Endothelial cell of umbilical vein (primary cell): ENCODE measurements around the gene DPF3. TPM values are rescaled to one million over a fixed set of nuclear protein-coding genes. Genes with fewer than 3 reads are reported as not detected.

Experiments used
- BruUV-seq: library from RNA; stranded (reverse); fragments of 400-500 nt; replicated peaks from 2 replicates; lab custom pipeline; 2021; lab: Mats Ljungman, UMichigan
- CTCF ChIA-PET: fragments of 300-600, 350-600 bp; sonication (Branson Sonifier 250); formaldehyde crosslinking; loops from one replicate; lab custom pipeline; 2021; ENCODE audit warnings: antibody characterized with exemption, inconsistent platforms; lab: Charles Lee
- POLR2A ChIA-PET: fragments of 300-600, 350-600 bp; sonication (Branson Sonifier 250); formaldehyde crosslinking; loops from one replicate; lab custom pipeline; 2021; ENCODE audit warnings: antibody characterized with exemption, inconsistent platforms; lab: Charles Lee
- DNase-seq: peaks from one replicate; pipeline ENCODE4 v3.0.0-alpha.2; 2011; ENCODE audit warnings: low read depth, low spot score
- FAIRE-seq: peaks from 2 replicates; lab custom pipeline; 2011; peaks lifted over from hg19 to GRCh38; lab: Jason Lieb, UNC
- H2AFZ ChIP-seq: 2 replicates; pipeline ENCODE4 v1.6.0; 2012; ENCODE audit warnings: low read depth, low read length, control low read depth, inconsistent platforms
- H3K27ac ChIP-seq: 2 replicates; pipeline ENCODE4 v1.5.1; 2011; ENCODE audit warnings: low read depth, mild to moderate bottlenecking, control low read depth, low read length, moderate library complexity; ENCODE audit not compliant: insufficient read depth
- H3K27me3 ChIP-seq, 2 experiments: 2 replicates each; pipeline versions ENCODE4 v1.6.0 to v1.6.1; 2011; ENCODE audit warnings: low read length in 2 of 2, mixed read lengths in 1 of 2; ENCODE audit not compliant: control insufficient read depth in 2 of 2, insufficient read depth in 2 of 2
- H3K36me3 ChIP-seq, 2 experiments: 2 replicates in 1 of 2; 3 replicates in 1 of 2; pipeline ENCODE4 v1.5.1; 2011; ENCODE audit warnings: low read length in 2 of 2, mild to moderate bottlenecking in 1 of 2, moderate library complexity in 1 of 2; ENCODE audit not compliant: control insufficient read depth in 2 of 2, insufficient read depth in 2 of 2; ENCODE audit errors: extremely low read depth in 1 of 2
- H3K4me1 ChIP-seq: 3 replicates; pipeline ENCODE4 v1.5.1; 2011; ENCODE audit warnings: mild to moderate bottlenecking, low read length; ENCODE audit not compliant: control insufficient read depth, insufficient read depth; ENCODE audit errors: extremely low read depth
- H3K4me2 ChIP-seq: 2 replicates; pipeline ENCODE4 v1.6.1; 2011; ENCODE audit warnings: low read length, control low read depth, mixed read lengths; ENCODE audit not compliant: insufficient read depth
- H3K4me3 ChIP-seq, 3 experiments: fragments of 200-600 bp in 1 of 3; sonication (generic), shearing (Covaris generic) in 1 of 3; replicated peaks in 1 of 3; 2 replicates each; pipeline ENCODE4 v1.5.1; 2011 to 2016; ENCODE audit warnings: control low read depth in 3 of 3, low read length in 3 of 3, mild to moderate bottlenecking in 2 of 3, inconsistent platforms in 1 of 3, low read depth in 1 of 3, moderate library complexity in 1 of 3; ENCODE audit not compliant: insufficient read depth in 1 of 3
- H3K79me2 ChIP-seq: 2 replicates; pipeline ENCODE4 v1.6.0; 2012; ENCODE audit warnings: low read length, inconsistent platforms; ENCODE audit not compliant: control insufficient read depth, insufficient read depth
- H3K9ac ChIP-seq: replicated peaks from 2 replicates; pipeline ENCODE3; 2011; ENCODE audit warnings: low read length, control low read depth; ENCODE audit not compliant: insufficient read depth; ENCODE audit errors: extremely low read depth
- H3K9me1 ChIP-seq: replicated peaks from 3 replicates; pipeline ENCODE4 v1.6.0; 2011; ENCODE audit warnings: mild to moderate bottlenecking, low read length; ENCODE audit not compliant: control insufficient read depth, insufficient read depth; ENCODE audit errors: extremely low read depth
- H3K9me3 ChIP-seq: replicated peaks from 2 replicates; pipeline ENCODE4 v1.5.1; 2012; ENCODE audit warnings: low read length, inconsistent platforms; ENCODE audit not compliant: control insufficient read depth, insufficient read depth
- H4K20me1 ChIP-seq: replicated peaks from 2 replicates; pipeline ENCODE3; 2011; ENCODE audit warnings: mild to moderate bottlenecking, low read length; ENCODE audit not compliant: control insufficient read depth, insufficient read depth; ENCODE audit errors: extremely low read depth
- CTCF ChIP-seq, 2 donors: IDR thresholded peaks; 1 replicate in 1 of 2; 2 replicates in 1 of 2; pipeline ENCODE4 v1.5.1; 2011; ENCODE audit warnings: low read length in 2 of 2, mild to moderate bottlenecking in 2 of 2, moderate library complexity in 2 of 2, control low read depth in 1 of 2, inconsistent platforms in 1 of 2, low read depth in 1 of 2; ENCODE audit not compliant: insufficient read depth in 1 of 2; ENCODE audit errors: extremely low read depth in 1 of 2
- EZH2 ChIP-seq: IDR thresholded peaks from 2 replicates; pipeline ENCODE4 v1.6.1; 2012; ENCODE audit warnings: borderline replicate concordance, low read depth, mild to moderate bottlenecking, moderate library complexity, low read length, inconsistent platforms; ENCODE audit not compliant: severe bottlenecking
- FOS ChIP-seq: IDR thresholded peaks from 2 replicates; pipeline ENCODE4 v1.6.1; 2011; ENCODE audit warnings: mild to moderate bottlenecking, low read length, moderate library complexity, borderline replicate concordance; ENCODE audit not compliant: insufficient read depth
- GATA2 ChIP-seq: IDR thresholded peaks from 2 replicates; pipeline ENCODE4 v1.7.0; 2011; ENCODE audit warnings: low read depth, mild to moderate bottlenecking, moderate library complexity, mixed read lengths, low read length; ENCODE audit not compliant: insufficient read length, insufficient read depth
- JUN ChIP-seq: IDR thresholded peaks from 2 replicates; pipeline ENCODE4 v1.6.1; 2011; ENCODE audit warnings: borderline replicate concordance, low read depth; ENCODE audit not compliant: insufficient read length, insufficient read depth
- MAX ChIP-seq: IDR thresholded peaks from 2 replicates; pipeline ENCODE4 v1.6.1; 2011; ENCODE audit not compliant: insufficient read depth, insufficient read length
- MYC ChIP-seq: IDR thresholded peaks from one replicate; pipeline ENCODE4 v1.6.1; 2011; ENCODE audit warnings: mild to moderate bottlenecking, low read depth, low read length
- POLR2A ChIP-seq: IDR thresholded peaks from 2 replicates; pipeline ENCODE4 v1.6.1; 2012; ENCODE audit warnings: low read depth, mild to moderate bottlenecking, control low read depth, low read length
- POLR2AphosphoS5 ChIP-seq: IDR thresholded peaks from 2 replicates; pipeline ENCODE4 v1.6.1; 2012; ENCODE audit warnings: low read depth, mild to moderate bottlenecking, control low read depth, low read length, moderate library complexity; ENCODE audit not compliant: insufficient read depth
- dilution Hi-C: fragments of 300-500 bp; cut with MboI; formaldehyde crosslinking; loops from one replicate; pipeline ENCODE4 v1.15.0; 2019; ENCODE audit warnings: low sequenced_read_pairs; ENCODE audit not compliant: extremely low pct_ligation_motif_present
- intact Hi-C: fragments of 100-400 bp; cut with micrococcal nuclease; formaldehyde crosslinking; loops from one replicate; pipeline ENCODE4 v1.10.0; 2022
- polyA plus RNA-seq, 4 experiments: library from polyadenylated mRNA; depleted of rRNA in 3 of 4; stranded (reverse) in 3 of 4; unstranded in 1 of 4; fragments of >200 nt; gene quantifications; 2 replicates each; pipeline versions ENCODE4 v1.2.1 to v1.2.3, GENCODE V29; 2011 to 2012; ENCODE audit warnings: missing spikeins in 1 of 4
- total RNA-seq: library from RNA; stranded (reverse); gene quantifications from 2 replicates; pipeline ENCODE4 v1.2.3, GENCODE V29; 2021

The DPF3 gene
- total and polyA plus RNA-seq, 2 donors (not counting 3 experiments of a cell fraction or from before 2014, with no cell fraction given), result 2.4 to 3.5 TPM

GRCh38 chr14:72589652-72590051 is 304.2 kb downstream of the DPF3 start:
- Histone ChIP-seq H3K79me2 (no peaks in the 10 kb centered on the region), H3K9me3 (no peaks in the 10 kb centered on the region), H3K27me3 (peaks cover 4 to 12% of the 10 kb centered on the region in 2 experiments), H3K4me2 (no peak overlapping the region), H3K9ac (no peak overlapping the region), H3K36me3 (no peaks in the 10 kb centered on the region), H3K27ac (no peak overlapping the region), H4K20me1 (no peaks in the 10 kb centered on the region), H3K4me3 (no peak overlapping the region), H3K9me1 (no peaks in the 10 kb centered on the region), H3K4me1 (no peaks in the 10 kb centered on the region), H2AFZ (no peak overlapping the region)
- TF ChIP-seq CTCF (IDR thresholded peaks at IDR 0.05; ENCODE audit: extremely low read depth in 1 of 2, insufficient read depth in 1 of 2, low read depth in 1 of 2, low read length in 2 of 2) (no peak), MYC (no peak), FOS (no peak), JUN (no peak), EZH2 (no peak), POLR2A (no peak), POLR2AphosphoS5 (no peak), GATA2 (no peak), MAX (no peak)
- FAIRE-seq (no peak), DNase-seq (no peak)
- ChIA-PET CTCF (no interaction called here), POLR2A (no interaction called here)
- intact Hi-C loops (no loop called here), dilution Hi-C loops (no loop called here)
- no TSS peak for BruUV-seq
